ENCODE results near the gene NTHL1. TPM values are rescaled to one million over a fixed set of nuclear protein-coding genes. Genes with fewer than 3 reads are reported as not detected.

Gene NTHL1
- total RNA-seq, 1 donor from 2014 or later: 13.7 TPM

DNA sequence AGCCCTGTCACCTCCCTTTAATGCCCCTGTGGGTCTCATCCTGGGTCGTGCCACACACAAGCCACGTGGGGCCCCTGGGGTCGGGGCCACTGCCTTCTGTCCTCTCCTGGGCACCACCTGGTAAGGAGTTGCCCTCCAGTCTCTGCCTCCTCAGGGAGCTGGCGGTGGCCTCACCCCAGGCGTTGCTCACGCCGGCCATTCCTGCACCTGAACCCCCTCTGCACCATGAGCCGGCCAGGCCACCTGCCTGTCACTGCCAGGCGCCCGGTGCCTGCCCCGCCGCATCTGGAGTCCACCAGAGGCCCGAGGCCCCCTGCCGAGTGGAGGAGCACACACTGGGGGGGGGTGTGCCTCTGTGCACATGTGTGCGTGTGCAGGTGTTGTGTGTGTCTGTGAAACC is 10.5 kb downstream of the NTHL1 start:
- Mint-ChIP-seq H3K4me3 (ENCODE audit: unreplicated experiment) (no peak overlapping the region), H3K9me3 (ENCODE audit: unreplicated experiment) (no peaks in the 10 kb centered on the region), H3K36me3 (ENCODE audit: low read depth, unreplicated experiment) (no peaks in the 10 kb centered on the region), H3K4me1 (ENCODE audit: low read depth, unreplicated experiment) (peaks cover 15% of the 10 kb centered on the region), H3K27me3 (ENCODE audit: low read depth, unreplicated experiment) (no peaks in the 10 kb centered on the region), H3K27ac (ENCODE audit: unreplicated experiment) (no peak overlapping the region)
- TF ChIP-seq EZH2 (IDR thresholded peaks at IDR 0.05; ENCODE audit: insufficient read depth, low read length): no peak
- TF ChIP-seq, protein P1, sequence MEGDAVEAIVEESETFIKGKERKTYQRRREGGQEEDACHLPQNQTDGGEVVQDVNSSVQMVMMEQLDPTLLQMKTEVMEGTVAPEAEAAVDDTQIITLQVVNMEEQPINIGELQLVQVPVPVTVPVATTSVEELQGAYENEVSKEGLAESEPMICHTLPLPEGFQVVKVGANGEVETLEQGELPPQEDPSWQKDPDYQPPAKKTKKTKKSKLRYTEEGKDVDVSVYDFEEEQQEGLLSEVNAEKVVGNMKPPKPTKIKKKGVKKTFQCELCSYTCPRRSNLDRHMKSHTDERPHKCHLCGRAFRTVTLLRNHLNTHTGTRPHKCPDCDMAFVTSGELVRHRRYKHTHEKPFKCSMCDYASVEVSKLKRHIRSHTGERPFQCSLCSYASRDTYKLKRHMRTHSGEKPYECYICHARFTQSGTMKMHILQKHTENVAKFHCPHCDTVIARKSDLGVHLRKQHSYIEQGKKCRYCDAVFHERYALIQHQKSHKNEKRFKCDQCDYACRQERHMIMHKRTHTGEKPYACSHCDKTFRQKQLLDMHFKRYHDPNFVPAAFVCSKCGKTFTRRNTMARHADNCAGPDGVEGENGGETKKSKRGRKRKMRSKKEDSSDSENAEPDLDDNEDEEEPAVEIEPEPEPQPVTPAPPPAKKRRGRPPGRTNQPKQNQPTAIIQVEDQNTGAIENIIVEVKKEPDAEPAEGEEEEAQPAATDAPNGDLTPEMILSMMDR (IDR thresholded peaks at IDR 0.05; ENCODE audit: insufficient read depth, low read depth, low read length): no peak
- Histone ChIP-seq H3K36me3 (ENCODE audit: insufficient read depth, low read length) (no peaks in the 10 kb centered on the region), H3K79me2 (ENCODE audit: insufficient read depth, low read length) (peaks cover 45% of the 10 kb centered on the region), H3K4me1 (ENCODE audit: insufficient read depth, low read length) (peaks cover 83% of the 10 kb centered on the region), H3K4me3 (ENCODE audit: insufficient read depth, low read depth, low read length) (no peak overlapping the region), H3K9ac (ENCODE audit: low read length) (no peak overlapping the region), H3K9me3 (ENCODE audit: insufficient read depth, low read depth, low read length) (no peaks in the 10 kb centered on the region), H3K4me2 (ENCODE audit: low read length) (no peak overlapping the region), H2AFZ (ENCODE audit: low read depth, low read length) (no peak overlapping the region), H3K27ac (ENCODE audit: low read depth, low read length) (no peak overlapping the region), H4K20me1 (ENCODE audit: insufficient read depth, low read length) (peaks cover 3% of the 10 kb centered on the region), H3K27me3 (ENCODE audit: insufficient read depth, low read length) (no peaks in the 10 kb centered on the region)
- FAIRE-seq: no peak
- DNase-seq (ENCODE audit: low read depth): no peak

DNA sequence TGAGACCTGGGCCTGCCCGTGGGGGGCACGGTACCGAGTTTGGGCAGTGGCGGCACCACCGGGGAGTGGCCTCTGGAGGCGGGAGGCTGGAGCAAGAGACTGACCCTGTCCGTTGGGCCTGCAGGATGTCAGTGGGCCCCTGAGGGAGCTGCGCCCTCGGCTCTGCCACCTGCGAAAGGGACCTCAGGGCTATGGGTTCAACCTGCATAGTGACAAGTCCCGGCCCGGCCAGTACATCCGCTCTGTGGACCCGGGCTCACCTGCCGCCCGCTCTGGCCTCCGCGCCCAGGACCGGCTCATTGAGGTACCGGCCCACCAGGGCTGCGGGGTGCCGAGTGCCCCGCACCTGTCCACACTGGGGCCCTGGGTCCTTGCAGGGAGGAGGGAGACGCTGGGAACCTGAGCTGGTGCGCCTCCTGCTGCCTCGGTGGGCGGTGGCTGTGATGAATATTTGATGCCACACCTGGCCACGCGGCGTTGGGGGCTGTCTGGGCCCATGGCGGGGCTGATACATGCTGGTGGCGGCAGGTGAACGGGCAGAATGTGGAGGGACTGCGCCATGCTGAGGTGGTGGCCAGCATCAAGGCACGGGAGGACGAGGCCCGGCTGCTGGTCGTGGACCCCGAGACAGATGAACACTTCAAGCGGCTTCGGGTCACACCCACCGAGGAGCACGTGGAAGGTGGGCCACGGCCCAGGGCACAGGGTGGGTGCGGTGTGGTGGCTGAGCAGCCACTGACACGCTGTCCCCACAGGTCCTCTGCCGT is 11.3 kb downstream of the NTHL1 start:
- Histone ChIP-seq H3K4me3 (ENCODE audit: insufficient read depth, low read depth, low read length) (peak overlapping the region; percentile 43), H3K79me2 (ENCODE audit: insufficient read depth, low read length) (peaks cover 45% of the 10 kb centered on the region), H2AFZ (ENCODE audit: low read depth, low read length) (peak overlapping the region; percentile 5), H3K36me3 (ENCODE audit: insufficient read depth, low read length) (no peaks in the 10 kb centered on the region), H3K27me3 (ENCODE audit: insufficient read depth, low read length) (no peaks in the 10 kb centered on the region), H4K20me1 (ENCODE audit: insufficient read depth, low read length) (peaks cover 3% of the 10 kb centered on the region), H3K9me3 (ENCODE audit: insufficient read depth, low read depth, low read length) (no peaks in the 10 kb centered on the region), H3K27ac (ENCODE audit: low read depth, low read length) (peak overlapping the region; percentile 90), H3K9ac (ENCODE audit: low read length) (peak overlapping the region; percentile 75), H3K4me1 (ENCODE audit: insufficient read depth, low read length) (peaks cover 80% of the 10 kb centered on the region), H3K4me2 (ENCODE audit: low read length) (peak overlapping the region; percentile 84)
- Mint-ChIP-seq H3K4me3 (ENCODE audit: unreplicated experiment) (no peak overlapping the region), H3K4me1 (ENCODE audit: low read depth, unreplicated experiment) (peaks cover 15% of the 10 kb centered on the region), H3K27ac (ENCODE audit: unreplicated experiment) (no peak overlapping the region), H3K27me3 (ENCODE audit: low read depth, unreplicated experiment) (no peaks in the 10 kb centered on the region), H3K36me3 (ENCODE audit: low read depth, unreplicated experiment) (no peaks in the 10 kb centered on the region), H3K9me3 (ENCODE audit: unreplicated experiment) (no peaks in the 10 kb centered on the region)
- FAIRE-seq (no peak), DNase-seq (ENCODE audit: low read depth) (no peak)
- TF ChIP-seq EZH2 (IDR thresholded peaks at IDR 0.05; ENCODE audit: insufficient read depth, low read length): no peak
- TF ChIP-seq, protein P1 (IDR thresholded peaks at IDR 0.05; ENCODE audit: insufficient read depth, low read depth, low read length): no peak

Measured in astrocyte (in vitro differentiated cells and primary cell).